ENCODE results near the gene BEND7.
"Not testable (repeated sequence)": the region's sequence is repeated elsewhere in the genome, so short reads cannot be mapped to it uniquely, and the experiment has no call there.

The BEND7 gene

GRCh38 chr10:13560597-13560996 lies 31.8 kb upstream of the BEND7 start:
- in situ Hi-C loops (cut with MboI; ENCODE audit: low pct_unique_long_range_greater_than_20kb, low sequenced_read_pairs, unreplicated experiment): no loop called here
- no peak for TF ChIP-seq CTCF (IDR thresholded peaks at IDR 0.05; ENCODE audit: extremely low read depth, insufficient read depth, missing control alignments)

GRCh38 chr10:13559124-13559700 lies 30.4 kb upstream of the BEND7 start:
- no peak for TF ChIP-seq CTCF (IDR thresholded peaks at IDR 0.05; ENCODE audit: extremely low read depth, insufficient read depth, missing control alignments)
- in situ Hi-C loops (cut with MboI; ENCODE audit: low pct_unique_long_range_greater_than_20kb, low sequenced_read_pairs, unreplicated experiment): no loop called here
- DNase-seq (ENCODE audit: low spot score): no peak

More at GRCh38 chr10:13560597-13560996, 31.8 kb upstream of the BEND7 start:
- DNase-seq (ENCODE audit: low spot score): no peak

GRCh38 chr10:13555884-13556510 lies 27.2 kb upstream of the BEND7 start:
- no peak for TF ChIP-seq CTCF (IDR thresholded peaks at IDR 0.05; ENCODE audit: extremely low read depth, insufficient read depth, missing control alignments)
- in situ Hi-C loops (cut with MboI; ENCODE audit: low pct_unique_long_range_greater_than_20kb, low sequenced_read_pairs, unreplicated experiment): no loop called here
- no peak for DNase-seq (ENCODE audit: low spot score)

DNA sequence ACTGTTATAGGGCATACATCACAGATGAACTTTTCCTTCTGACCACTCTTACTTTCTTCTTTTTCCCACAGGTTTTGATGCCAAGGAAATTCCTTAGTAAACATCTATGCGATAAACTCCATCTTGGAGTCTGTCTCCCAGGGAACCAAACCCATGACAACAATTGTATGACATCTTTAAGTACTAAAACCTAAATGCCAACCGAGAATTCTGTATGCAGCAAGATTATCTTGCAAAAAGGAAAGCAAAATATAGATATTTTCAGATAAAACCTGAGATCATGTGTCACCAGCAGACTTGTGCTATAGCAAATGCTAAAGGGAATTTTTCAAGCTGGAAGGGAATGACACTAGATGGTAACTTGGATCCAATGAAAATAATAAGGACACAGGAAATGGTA lies 22.0 kb upstream of the BEND7 start:
- TF ChIP-seq CTCF (IDR thresholded peaks at IDR 0.05; ENCODE audit: extremely low read depth, insufficient read depth, missing control alignments): no peak
- DNase-seq (ENCODE audit: low spot score): no peak
- in situ Hi-C loops (cut with MboI; ENCODE audit: low pct_unique_long_range_greater_than_20kb, low sequenced_read_pairs, unreplicated experiment): no loop called here

- in situ Hi-C loops (cut with MboI; ENCODE audit: low pct_unique_long_range_greater_than_20kb, low sequenced_read_pairs, unreplicated experiment): no loop called here
- no peak for TF ChIP-seq CTCF (IDR thresholded peaks at IDR 0.05; ENCODE audit: extremely low read depth, insufficient read depth, missing control alignments)
- no peak for DNase-seq (ENCODE audit: low spot score)
Measured at GRCh38 chr10:13542533-13542932, 13.7 kb upstream of the BEND7 start.

DNA sequence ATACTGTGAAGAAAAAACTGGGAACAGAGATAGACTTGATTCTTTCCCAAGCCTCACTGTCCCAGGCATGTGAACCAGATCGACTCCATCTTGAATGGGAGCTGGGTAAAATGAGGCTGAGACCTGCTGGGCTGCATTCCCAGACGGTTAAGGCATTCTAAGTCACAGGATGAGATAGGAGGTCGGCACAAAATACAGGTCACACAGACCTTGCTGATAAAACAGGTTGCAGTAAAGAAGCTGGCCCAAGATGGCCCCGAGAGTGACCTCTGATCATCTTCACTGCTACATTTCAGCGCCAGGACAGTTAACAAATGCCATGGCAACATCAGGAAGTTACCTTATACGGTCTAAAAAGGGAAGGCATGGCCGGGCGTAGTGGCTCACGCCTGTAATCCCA lies 9.2 kb upstream of the BEND7 start:
- in situ Hi-C loops (cut with MboI; ENCODE audit: low pct_unique_long_range_greater_than_20kb, low sequenced_read_pairs, unreplicated experiment); DNase-seq (ENCODE audit: low spot score): not testable (repeated sequence)

- DNase-seq (ENCODE audit: low spot score): peak; percentile 65
- in situ Hi-C loops (cut with MboI; ENCODE audit: low pct_unique_long_range_greater_than_20kb, low sequenced_read_pairs, unreplicated experiment): no loop called here
Measured at GRCh38 chr10:13536674-13537366, 8.0 kb upstream of the BEND7 start.

More at GRCh38 chr10:13536674-13537366, 8.0 kb upstream of the BEND7 start:
- TF ChIP-seq CTCF (IDR thresholded peaks at IDR 0.05; ENCODE audit: extremely low read depth, insufficient read depth, missing control alignments): peak; percentile 54
